H1 (cell line): ENCODE data around the gene MAPK4. TPM values are rescaled to one million over a fixed set of nuclear protein-coding genes. Genes with fewer than 3 reads are reported as not detected.

Experiments
- CTCF ChIA-PET: fragments of 300-600 bp; sonication (Branson Sonifier 250); formaldehyde crosslinking; loops from one replicate; lab custom pipeline; 2021; ENCODE audit not compliant: partially characterized antibody; lab: Charles Lee
- POLR2A ChIA-PET: fragments of 300-600 bp; sonication (Branson Sonifier 250); formaldehyde crosslinking; loops from one replicate; lab custom pipeline; 2021; ENCODE audit warnings: inconsistent platforms; ENCODE audit not compliant: partially characterized antibody; lab: Charles Lee
- DNase-seq, 2 experiments: peaks; one replicate each; pipeline versions ENCODE4 v3.0.0 to v3.0.0-alpha.2; 2010 to 2022; ENCODE audit warnings: low spot score in 2 of 2, low read depth in 1 of 2, mixed read lengths in 1 of 2
- FAIRE-seq: peaks from 2 replicates; lab custom pipeline; 2011; peaks lifted over from hg19 to GRCh38; lab: Jason Lieb, UNC
- H2AFZ ChIP-seq: 2 replicates; pipeline ENCODE4 v1.8.1; 2012; ENCODE audit warnings: low read length, inconsistent platforms
- H2AK5ac ChIP-seq: 2 replicates; pipeline ENCODE4 v1.6.1; 2013; ENCODE audit warnings: low read depth, low read length
- H2BK120ac ChIP-seq: replicated peaks from 2 replicates; pipeline ENCODE3; 2013; ENCODE audit warnings: low read depth, low read length, inconsistent platforms
- H2BK12ac ChIP-seq: 2 replicates; pipeline ENCODE4 v1.6.1; 2013; ENCODE audit warnings: low read depth, low read length
- H2BK15ac ChIP-seq: 2 replicates; pipeline ENCODE4 v1.6.1; 2013; ENCODE audit warnings: low read length
- H2BK20ac ChIP-seq: 2 replicates; pipeline ENCODE4 v1.6.1; 2013; ENCODE audit warnings: low read length
- H2BK5ac ChIP-seq: 2 replicates; pipeline ENCODE4 v1.6.1; 2013; ENCODE audit warnings: low read depth, low read length
- H3K14ac ChIP-seq: 2 replicates; pipeline ENCODE4 v1.6.1; 2013; ENCODE audit warnings: inconsistent platforms; ENCODE audit not compliant: insufficient read length
- H3K18ac ChIP-seq: 2 replicates; pipeline ENCODE4 v1.6.1; 2013; ENCODE audit warnings: low read length; ENCODE audit errors: extremely low read depth
- H3K23ac ChIP-seq: 2 replicates; pipeline ENCODE4 v1.6.1; 2013; ENCODE audit warnings: inconsistent platforms; ENCODE audit not compliant: insufficient read length
- H3K23me2 ChIP-seq: 2 replicates; pipeline ENCODE4 v1.6.1; 2013; ENCODE audit warnings: low read depth, low read length
- H3K27ac ChIP-seq: 2 replicates; pipeline ENCODE4 v1.6.1; 2011; ENCODE audit warnings: low read depth, low read length, inconsistent platforms
- H3K27me3 ChIP-seq, 4 experiments: replicated peaks in 1 of 4; 1 replicate in 1 of 4; 2 replicates in 3 of 4; pipeline versions ENCODE4 v1.6.1 to v1.8.1; 2011 to 2013; ENCODE audit warnings: low read length in 3 of 4, mild to moderate bottlenecking in 3 of 4, inconsistent platforms in 2 of 4, mixed read lengths in 2 of 4, moderate library complexity in 1 of 4; ENCODE audit not compliant: control insufficient read depth in 3 of 4, insufficient read depth in 3 of 4; ENCODE audit errors: extremely low read depth in 1 of 4
- H3K36me3 ChIP-seq, 4 experiments: 2 replicates each; pipeline versions ENCODE4 v1.6.1 to v1.8.1; 2011 to 2013; ENCODE audit warnings: mild to moderate bottlenecking in 4 of 4, low read length in 3 of 4, moderate library complexity in 2 of 4, control low read depth in 1 of 4, inconsistent platforms in 1 of 4; ENCODE audit not compliant: insufficient read depth in 4 of 4, control insufficient read depth in 2 of 4
- H3K4ac ChIP-seq: replicated peaks from 2 replicates; pipeline ENCODE3; 2013; ENCODE audit warnings: low read length, low read depth, mixed read lengths, inconsistent platforms; ENCODE audit not compliant: insufficient read length
- H3K4me1 ChIP-seq, 4 experiments: replicated peaks in 1 of 4; 1 replicate in 1 of 4; 2 replicates in 3 of 4; pipeline versions ENCODE4 v1.6.1 to v1.8.1; 2011 to 2013; ENCODE audit warnings: low read length in 3 of 4, inconsistent platforms in 2 of 4, mixed read lengths in 1 of 4; ENCODE audit not compliant: insufficient read depth in 4 of 4, control insufficient read depth in 3 of 4
- H3K4me2 ChIP-seq, 2 experiments: 2 replicates each; pipeline versions ENCODE4 v1.6.1 to v1.8.1; 2011 to 2013; ENCODE audit warnings: low read depth in 2 of 2, low read length in 2 of 2, control low read depth in 1 of 2, inconsistent platforms in 1 of 2, mild to moderate bottlenecking in 1 of 2; ENCODE audit not compliant: insufficient read depth in 1 of 2
- H3K4me3 ChIP-seq, 4 experiments: fragments of 200-600, 300-600 bp in 1 of 4; sonication (generic), shearing (Covaris generic), sonication (Bioruptor Twin) in 1 of 4; 2 replicates each; pipeline versions ENCODE4 v1.5.1 to v1.8.1; 2011 to 2016; ENCODE audit warnings: low read length in 4 of 4, low read depth in 3 of 4, control low read depth in 2 of 4, inconsistent platforms in 2 of 4, mild to moderate bottlenecking in 2 of 4, mixed read lengths in 1 of 4, moderate library complexity in 1 of 4; ENCODE audit not compliant: insufficient read depth in 2 of 4; ENCODE audit errors: extremely low read depth in 1 of 4
- H3K56ac ChIP-seq: replicated peaks from 2 replicates; pipeline ENCODE3; 2013; ENCODE audit warnings: low read depth, mild to moderate bottlenecking, mixed read lengths, low read length, inconsistent platforms; ENCODE audit not compliant: insufficient read length
- H3K79me1 ChIP-seq: 2 replicates; pipeline ENCODE4 v1.6.1; 2013; ENCODE audit warnings: low read depth, low read length, control low read depth
- H3K79me2 ChIP-seq, 2 experiments: 2 replicates each; pipeline versions ENCODE4 v1.6.1 to v1.8.1; 2012 to 2013; ENCODE audit warnings: low read length in 2 of 2, mild to moderate bottlenecking in 2 of 2, inconsistent platforms in 1 of 2; ENCODE audit not compliant: insufficient read depth in 2 of 2, control insufficient read depth in 1 of 2
- H3K9ac ChIP-seq, 4 experiments: replicated peaks in 1 of 4; 1 replicate in 1 of 4; 2 replicates in 3 of 4; pipeline versions ENCODE4 v1.6.1 to v1.8.1; 2011 to 2013; ENCODE audit warnings: low read depth in 3 of 4, low read length in 3 of 4, control low read depth in 2 of 4, mild to moderate bottlenecking in 2 of 4, moderate library complexity in 2 of 4, inconsistent platforms in 1 of 4; ENCODE audit errors: extremely low read depth in 1 of 4
- H3K9me3 ChIP-seq, 2 experiments: 2 replicates each; pipeline versions ENCODE4 v1.6.1 to v1.8.1; 2012 to 2013; ENCODE audit warnings: mild to moderate bottlenecking in 2 of 2, moderate library complexity in 2 of 2, control low read depth in 1 of 2, inconsistent platforms in 1 of 2, low read depth in 1 of 2, low read length in 1 of 2, mixed read lengths in 1 of 2; ENCODE audit not compliant: insufficient read depth in 2 of 2
- H4K20me1 ChIP-seq, 2 experiments: replicated peaks in 1 of 2; 2 replicates each; pipeline versions ENCODE3 to v1.8.1; 2011 to 2013; ENCODE audit warnings: inconsistent platforms in 2 of 2, low read length in 2 of 2, mild to moderate bottlenecking in 1 of 2; ENCODE audit not compliant: insufficient read depth in 2 of 2, control insufficient read depth in 1 of 2
- H4K5ac ChIP-seq: 2 replicates; pipeline ENCODE4 v1.6.1; 2013; ENCODE audit warnings: low read length, low read depth, mixed read lengths, inconsistent platforms; ENCODE audit not compliant: insufficient read length
- H4K8ac ChIP-seq: 2 replicates; pipeline ENCODE4 v1.8.0; 2013; ENCODE audit warnings: mild to moderate bottlenecking, moderate library complexity, low read length, inconsistent platforms; ENCODE audit not compliant: insufficient read depth; ENCODE audit errors: extremely low read depth
- H4K91ac ChIP-seq: replicated peaks from 2 replicates; pipeline ENCODE3; 2013; ENCODE audit warnings: low read length, mixed read lengths, inconsistent platforms; ENCODE audit not compliant: insufficient read length
- BCL11A ChIP-seq, 2 experiments: IDR thresholded peaks; one replicate each; pipeline ENCODE4 v1.6.1; 2011; ENCODE audit warnings: low read depth in 2 of 2, low read length in 2 of 2, mild to moderate bottlenecking in 2 of 2
- BRCA1 ChIP-seq: IDR thresholded peaks from 2 replicates; pipeline ENCODE4 v1.6.1; 2012; ENCODE audit warnings: low read depth, low read length, improper control_type of control experiment
- CBX8 ChIP-seq: fragments of 300-800, 300-1000 bp; sonication (generic); IDR thresholded peaks from 2 replicates; pipeline ENCODE4 v1.7.1; 2016; ENCODE audit warnings: low read depth, low read length, borderline replicate concordance
- CTCF ChIP-seq, 3 experiments: IDR thresholded peaks; 1 replicate in 2 of 3; 2 replicates in 1 of 3; pipeline versions ENCODE4 v1.5.1 to v1.6.1; 2011; ENCODE audit warnings: low read length in 3 of 3, mild to moderate bottlenecking in 3 of 3, inconsistent platforms in 2 of 3, low read depth in 1 of 3, moderate library complexity in 1 of 3; ENCODE audit not compliant: insufficient read depth in 1 of 3; ENCODE audit errors: control extremely low read depth in 1 of 3
- EGR1 ChIP-seq: IDR thresholded peaks from 2 replicates; pipeline ENCODE4 v1.6.1; 2011; ENCODE audit warnings: low read depth, low read length, borderline replicate concordance
- KDM1A ChIP-seq: fragments of 200-600, 300-600 bp; sonication (generic); IDR thresholded peaks from 2 replicates; pipeline ENCODE4 v1.7.1; 2016; ENCODE audit warnings: mild to moderate bottlenecking, low read length, borderline replicate concordance
- KDM4A ChIP-seq: IDR thresholded peaks from one replicate; pipeline ENCODE4 v1.7.1; 2012; ENCODE audit warnings: low read depth, mild to moderate bottlenecking, moderate library complexity, low read length, inconsistent platforms; ENCODE audit not compliant: severe bottlenecking
- POLR2A ChIP-seq, 2 experiments: IDR thresholded peaks; 1 replicate in 1 of 2; 2 replicates in 1 of 2; pipeline ENCODE4 v1.6.1; 2011; ENCODE audit warnings: low read depth in 2 of 2, low read length in 2 of 2, mild to moderate bottlenecking in 2 of 2; ENCODE audit errors: control extremely low read depth in 1 of 2
- POU5F1 ChIP-seq: IDR thresholded peaks from 2 replicates; pipeline ENCODE4 v1.6.1; 2011; ENCODE audit warnings: low read depth, mild to moderate bottlenecking, low read length, moderate library complexity
- RAD21 ChIP-seq, 2 experiments: IDR thresholded peaks in 1 of 2; conservative IDR thresholded peaks in 1 of 2; 2 replicates each; pipeline ENCODE4 v1.6.1; 2011; ENCODE audit warnings: low read depth in 2 of 2, low read length in 2 of 2, improper control_type of control experiment in 1 of 2, inconsistent platforms in 1 of 2, mild to moderate bottlenecking in 1 of 2, moderate library complexity in 1 of 2
- RXRA ChIP-seq: IDR thresholded peaks from 2 replicates; pipeline ENCODE4 v1.6.1; 2011; ENCODE audit warnings: low read depth, mild to moderate bottlenecking, low read length, moderate library complexity; ENCODE audit not compliant: insufficient read depth
- TAF1 ChIP-seq: IDR thresholded peaks from 2 replicates; pipeline ENCODE4 v1.6.1; 2011; ENCODE audit warnings: mild to moderate bottlenecking, low read depth, low read length
- WGBS, 2 experiments: shearing (Covaris generic) in 1 of 2; methylation state at CpG; one replicate each; pipeline versions ENCODE4 v1.1.6 to v1.1.7; 2013 to 2015; ENCODE audit warnings: low lambda C conversion rate in 2 of 2, mixed read lengths in 2 of 2, inconsistent platforms in 1 of 2, low coverage in 1 of 2, missing lambda C conversion rate in 1 of 2; ENCODE audit not compliant: insufficient replicate concordance in 2 of 2, insufficient coverage in 1 of 2, insufficient read length in 1 of 2; ENCODE audit errors: extremely low coverage in 1 of 2, missing lambda C conversion rate in 1 of 2; 5-methylcytosine and 5-hydroxymethylcytosine counted together
- polyA plus RNA-seq, 7 experiments: library from polyadenylated mRNA; depleted of rRNA in 3 of 7; stranded (reverse) in 5 of 7; unstranded in 2 of 7; fragments of >200 nt in 5 of 7; fragments of 200-250 nt in 2 of 7; gene quantifications; 1 replicate in 5 of 7; 2 replicates in 1 of 7; 4 replicates in 1 of 7; pipeline versions ENCODE4 v1.2.1 to v1.2.3, GENCODE V29; 2011 to 2013; ENCODE audit warnings: missing spikeins in 2 of 7, mixed read lengths in 2 of 7
- total RNA-seq: library from RNA; stranded (reverse); fragmentation: NEBNext Ultra II Directional; extraction: Animal tissue kit (Norgen Biotek cat#: 25700); gene quantifications from 2 replicates; pipeline ENCODE4 v1.2.1, GENCODE V29; 2021

Gene MAPK4
- total and polyA plus RNA-seq, 2 of the 8 experiments (the other 6 are each of a cell fraction or from before 2014, with no cell fraction given): 3.2 to 3.7 TPM

- H3K9me3 ChIP-seq: no peaks in the 10 kb centered on the region
- no peak overlapping the region for H4K91ac ChIP-seq
- no peak for FAIRE-seq
- H4K5ac ChIP-seq: no peak overlapping the region
- peaks cover under 1 to 10% (median 2%) of the 10 kb centered on the region in 4 experiments; a peak in 4 of 7 replicates for H3K4me1 ChIP-seq
- H2BK120ac ChIP-seq: no peak overlapping the region
- H3K4ac ChIP-seq: no peak overlapping the region
- ChIA-PET CTCF (interaction anchor here (0.7 to 2.4 kb wide), 2 partner anchors 11 to 210 kb away, joined by 5 to 9 read pairs; no protein-coding TSS in a partner anchor), POLR2A (no interaction called here)
- no peaks in the 10 kb centered on the region; the same call in 1 of the 2 replicates for H3K23me2 ChIP-seq
- H3K4me3 ChIP-seq: no peak overlapping the region
- H4K20me1 ChIP-seq: no peaks in the 10 kb centered on the region
- no peak overlapping the region for H2AFZ ChIP-seq
- no peak overlapping the region for H3K23ac ChIP-seq
- H3K18ac ChIP-seq: no peak overlapping the region
- H3K56ac ChIP-seq: no peak overlapping the region
- no peak overlapping the region for H3K4me2 ChIP-seq
- H4K8ac ChIP-seq: no peak overlapping the region
- no peaks in the 10 kb centered on the region for H3K36me3 ChIP-seq
- H3K79me1 ChIP-seq: no peaks in the 10 kb centered on the region
- H3K27ac ChIP-seq: no peak overlapping the region
- H2BK5ac ChIP-seq: no peak overlapping the region
- no peaks in the 10 kb centered on the region; a peak in 1 of 7 replicates for H3K27me3 ChIP-seq
- no peak overlapping the region for H2BK12ac ChIP-seq
- DNase-seq: no peak
- H2BK20ac ChIP-seq: no peak overlapping the region
- no peak overlapping the region for H3K14ac ChIP-seq
- no peak overlapping the region for H2BK15ac ChIP-seq
- WGBS, 2 experiments: 91% methylated on average over 3 of the region's 3 CpGs; no CpG with 5 or more reads in 1 of the 2 experiments
- H2AK5ac ChIP-seq: no peak overlapping the region
- no peak overlapping the region for H3K9ac ChIP-seq
- H3K79me2 ChIP-seq: no peaks in the 10 kb centered on the region
- TF ChIP-seq CTCF (IDR thresholded peaks at IDR 0.05; ENCODE audit: control extremely low read depth in 1 of 3, insufficient read depth in 1 of 3, low read depth in 1 of 3, low read length in 3 of 3) (no peak), RXRA (no peak), TAF1 (no peak), POU5F1 (no peak), BCL11A (IDR thresholded peaks at IDR 0.05; ENCODE audit: low read depth in 2 of 2, low read length in 2 of 2) (no peak), CBX8 (no peak), EGR1 (no peak), POLR2A (IDR thresholded peaks at IDR 0.05; ENCODE audit: control extremely low read depth in 1 of 2, low read depth in 2 of 2, low read length in 2 of 2) (no peak), RAD21 (IDR thresholded peaks at IDR 0.05 in 1 of 2, conservative IDR thresholded peaks at IDR 0.05 in 1 of 2; ENCODE audit: low read depth in 2 of 2, low read length in 2 of 2) (no peak), KDM1A (no peak), BRCA1 (no peak), KDM4A (no peak)
Observed at GRCh38 chr18:50633992-50634391, 74.1 kb downstream of the MAPK4 start.
